Activated T-cell treated with anti-CD3 and anti-CD28 coated beads for 24 hours (primary cell): ENCODE measurements around the gene APBA2.

ENCODE experiments used
- DNase-seq: peaks from one replicate; pipeline ENCODE4 v3.0.0-alpha.2; 2020; ENCODE audit warnings: low read depth

The APBA2 gene

DNA sequence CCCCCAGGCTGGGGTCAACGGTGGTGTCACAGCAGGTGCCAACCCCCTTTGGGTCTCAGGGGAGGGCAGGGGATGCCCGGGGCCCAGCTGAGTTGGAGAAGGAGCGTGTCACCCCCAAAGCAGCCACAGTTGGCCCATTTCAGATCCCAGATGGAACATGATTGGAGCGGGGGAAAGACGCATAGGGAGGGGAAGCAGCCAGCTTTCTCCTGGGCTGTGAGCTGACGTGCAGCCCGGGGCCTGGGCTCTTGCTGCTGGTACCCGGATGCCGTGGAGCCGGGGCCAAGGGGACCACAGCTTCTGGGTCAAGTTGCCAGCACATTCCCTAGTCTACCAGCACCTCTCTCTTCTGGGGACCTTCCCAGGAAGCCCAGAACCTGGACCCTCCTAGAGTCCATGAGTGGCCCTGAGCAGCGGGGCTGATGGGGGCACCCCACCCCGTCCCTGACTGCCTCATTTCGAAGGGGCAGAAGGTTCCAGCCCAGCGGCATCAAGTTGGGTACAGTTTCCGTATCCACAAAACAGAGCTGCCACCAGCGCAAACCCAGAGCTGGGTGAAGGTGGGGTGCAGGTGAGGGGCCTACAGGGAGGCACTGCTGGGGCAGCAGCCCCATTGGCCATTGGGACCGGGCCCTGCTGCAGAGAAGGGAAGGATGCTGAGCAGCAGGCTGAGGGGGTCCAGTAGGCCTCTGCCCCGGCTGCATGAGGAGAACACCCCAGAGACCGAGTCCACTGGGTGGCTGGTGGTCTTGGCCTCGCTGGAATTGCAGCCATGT, 235.0 kb downstream of the APBA2 start:
- no peak for DNase-seq

DNA sequence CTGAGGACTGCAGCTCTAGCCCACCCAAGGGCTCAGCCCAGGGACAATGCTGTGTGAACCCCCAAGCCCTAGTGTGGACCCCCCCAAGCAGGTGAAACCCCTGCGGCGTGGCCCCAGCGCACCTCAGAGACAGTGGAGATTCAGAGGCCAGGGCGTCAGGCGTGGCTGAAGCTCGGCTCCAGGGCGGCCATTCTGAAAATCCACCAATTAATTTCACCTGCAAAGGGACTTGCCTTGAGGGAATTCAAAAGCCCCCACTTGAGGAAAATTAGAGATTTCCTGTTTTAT, 235.5 kb downstream of the APBA2 start:
- no peak for DNase-seq

GRCh38 chr15:29121907-29122306, 236.1 kb downstream of the APBA2 start:
- no peak for DNase-seq

DNA sequence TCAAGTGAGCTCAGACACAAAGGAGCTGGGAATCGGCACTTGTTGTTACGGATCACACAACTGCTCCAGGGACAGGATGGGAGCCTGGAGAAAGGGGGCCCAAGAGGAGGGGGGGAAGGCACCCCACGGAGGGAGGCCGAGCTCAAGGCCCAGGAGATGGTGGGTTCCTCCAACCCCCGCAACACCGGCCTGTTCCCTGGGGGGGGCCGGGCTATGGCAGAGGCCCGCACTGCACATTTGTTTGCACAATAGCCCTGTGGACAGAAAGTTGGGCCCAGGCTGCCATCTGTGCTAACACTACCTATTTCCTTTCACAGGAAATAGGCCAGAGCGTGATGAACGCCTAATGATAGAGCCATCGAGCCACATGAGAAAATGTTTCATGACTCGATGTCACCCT, 236.7 kb downstream of the APBA2 start:
- DNase-seq, result no peak

- no peak for DNase-seq
Observed at GRCh38 chr15:29123171-29123570, 237.4 kb downstream of the APBA2 start.

GRCh38 chr15:29123991-29124390, 238.2 kb downstream of the APBA2 start:
- DNase-seq, result no peak

DNA sequence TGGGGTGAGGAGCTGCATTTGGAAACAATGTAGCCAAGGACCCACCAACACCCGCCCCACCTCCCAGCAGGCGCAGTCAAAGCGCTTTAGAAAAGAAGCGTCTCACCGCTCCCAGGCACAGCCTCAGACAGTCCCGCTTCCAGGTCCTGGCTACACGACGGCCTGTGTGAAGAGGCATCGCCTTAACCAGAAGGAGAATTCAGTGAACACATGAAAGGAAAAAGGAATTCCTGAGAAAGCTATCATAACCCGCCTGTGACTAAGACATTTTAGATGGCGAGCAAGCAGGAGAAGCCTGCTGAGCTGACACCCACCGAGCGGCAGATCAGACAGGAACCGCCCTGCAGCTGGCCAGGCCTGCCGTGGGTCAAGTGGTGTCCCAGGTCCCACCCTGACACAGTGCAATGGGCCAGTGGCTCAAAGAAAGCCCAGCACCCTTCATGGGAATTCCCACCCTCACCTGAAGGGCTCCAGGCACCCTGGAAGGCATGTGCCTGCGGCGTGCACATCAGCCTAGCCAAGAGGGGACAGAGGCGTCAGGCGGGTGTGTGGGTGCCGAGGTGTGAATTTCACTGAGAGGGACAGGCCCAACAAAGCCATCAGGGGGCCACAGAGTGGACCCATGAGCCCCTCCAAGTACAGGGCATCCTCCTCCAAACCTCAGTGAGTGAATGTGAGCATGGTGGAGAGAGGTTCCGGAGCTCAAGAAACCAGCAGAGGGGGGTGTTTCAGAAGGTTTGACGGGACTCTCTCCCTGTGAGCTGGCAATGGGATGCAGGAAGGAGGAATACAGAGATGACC, 239.0 kb downstream of the APBA2 start:
- no peak for DNase-seq

- DNase-seq, result no peak
Observed at GRCh38 chr15:29125382-29126207, 239.8 kb downstream of the APBA2 start.

DNA sequence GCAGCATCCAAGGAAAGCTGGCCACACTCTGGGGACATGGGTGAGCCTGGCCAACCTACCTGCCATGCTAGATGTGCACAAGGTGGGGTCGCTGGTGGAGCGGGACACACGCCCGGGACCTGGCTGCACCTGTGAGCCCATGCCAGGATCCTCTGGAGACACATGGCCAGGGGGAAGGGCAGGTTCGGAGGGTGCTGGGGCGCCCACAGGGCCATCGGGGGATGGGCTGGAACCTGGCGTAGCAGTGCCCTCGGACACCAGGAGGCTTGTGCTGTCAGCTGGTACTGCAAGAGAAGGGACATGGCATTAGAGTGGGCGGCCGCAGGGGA, 240.4 kb downstream of the APBA2 start:
- DNase-seq, result no peak

DNA sequence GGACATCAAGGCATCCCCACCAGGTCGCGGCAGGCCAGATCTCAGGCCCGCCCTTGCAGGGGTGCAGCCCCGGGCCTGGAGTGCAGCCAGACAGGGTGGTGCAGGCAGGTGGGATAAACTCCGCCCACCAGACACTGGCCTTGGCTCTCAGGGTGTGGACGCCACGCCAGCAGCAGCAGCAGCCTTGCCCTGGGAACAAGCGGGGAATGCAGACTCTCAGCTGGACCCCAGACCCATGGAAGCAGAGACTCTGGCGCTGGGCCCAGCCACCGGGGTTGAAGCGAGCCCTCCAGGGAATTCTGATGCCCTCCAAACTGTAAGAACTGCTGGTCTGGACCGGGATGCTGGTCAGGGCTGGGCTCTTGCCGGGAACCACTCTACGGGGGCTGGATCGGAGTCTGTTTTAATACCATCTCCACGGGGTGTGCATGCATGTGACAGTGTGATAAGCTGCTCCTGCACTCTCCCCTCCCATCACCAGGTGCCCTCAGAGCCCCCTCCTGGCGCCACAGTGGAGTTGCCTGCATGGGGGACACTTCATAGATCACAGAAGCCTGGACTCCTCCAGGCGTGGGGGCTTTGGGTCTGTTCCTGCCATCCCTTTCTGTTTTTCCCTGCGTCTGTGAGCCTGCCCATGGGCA, 241.2 kb downstream of the APBA2 start:
- DNase-seq, result no peak

GRCh38 chr15:29127506-29128430, 242.0 kb downstream of the APBA2 start:
- no peak for DNase-seq

DNA sequence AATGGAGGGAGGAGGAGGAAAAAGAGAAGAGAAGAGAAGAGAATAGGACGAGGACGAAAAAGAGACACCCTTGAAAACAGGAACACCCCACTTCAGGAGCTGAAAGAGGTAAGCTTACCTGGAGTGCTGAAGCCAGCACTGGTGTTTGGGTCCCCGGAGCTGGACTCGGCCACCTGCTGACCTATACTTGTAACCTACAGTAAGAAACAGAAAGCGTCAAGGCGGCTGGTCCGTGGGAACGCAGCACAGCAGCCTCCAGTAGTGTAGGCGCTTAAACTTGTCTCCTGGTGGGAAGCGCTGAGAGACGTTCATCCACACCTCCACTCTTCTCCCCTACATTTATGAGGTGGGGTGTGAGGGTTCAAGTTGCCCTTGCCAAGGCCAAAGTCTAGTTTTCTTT, 242.9 kb downstream of the APBA2 start:
- DNase-seq, result no peak

GRCh38 chr15:29129221-29129620, 243.4 kb downstream of the APBA2 start:
- DNase-seq, result no peak

- DNase-seq, result no peak
Observed at GRCh38 chr15:29129926-29130325, 244.2 kb downstream of the APBA2 start.

GRCh38 chr15:29130476-29130875, 244.7 kb downstream of the APBA2 start:
- DNase-seq, result no peak

DNA sequence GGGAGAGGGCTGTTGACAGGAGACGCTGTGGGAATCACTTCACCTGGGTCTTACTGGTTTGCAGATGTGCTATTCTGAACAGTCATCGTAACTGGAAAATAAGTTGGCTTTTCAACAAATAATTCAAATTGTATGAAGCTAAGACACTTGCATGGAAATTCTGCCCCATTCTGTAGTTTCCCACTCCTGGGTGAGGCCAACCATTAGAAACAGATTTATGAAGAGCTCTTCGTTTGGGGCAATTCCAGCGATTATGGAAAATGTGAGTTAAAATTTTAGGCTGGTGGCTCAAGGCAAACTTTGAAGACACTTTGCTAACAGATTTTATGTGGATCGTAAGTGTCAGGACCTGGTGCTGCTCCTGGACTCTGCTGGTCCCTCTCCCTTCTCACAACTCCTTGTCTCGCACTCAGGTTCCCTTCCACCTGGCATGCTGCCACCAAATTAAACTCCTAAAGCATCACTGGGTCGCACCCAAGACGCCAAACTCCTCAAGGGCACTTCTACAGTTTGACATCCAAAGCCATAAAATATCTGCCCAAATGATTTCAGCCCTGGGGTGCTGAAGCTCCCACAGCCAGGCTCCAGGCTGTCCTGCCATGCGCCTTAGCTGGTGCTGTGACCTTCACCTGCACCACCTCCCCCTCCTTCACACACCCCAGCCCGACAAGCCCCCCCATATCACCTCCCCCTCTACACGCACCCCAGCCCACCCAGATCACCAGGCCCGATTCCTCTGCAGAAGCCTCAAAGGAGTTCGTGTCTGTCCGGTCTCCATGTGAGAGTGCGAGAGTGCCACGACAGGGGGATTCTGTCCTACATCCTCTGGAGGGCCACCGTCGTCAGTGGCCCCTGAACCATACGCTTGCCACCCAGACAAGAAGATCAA, 245.4 kb downstream of the APBA2 start:
- DNase-seq, result no peak

DNA sequence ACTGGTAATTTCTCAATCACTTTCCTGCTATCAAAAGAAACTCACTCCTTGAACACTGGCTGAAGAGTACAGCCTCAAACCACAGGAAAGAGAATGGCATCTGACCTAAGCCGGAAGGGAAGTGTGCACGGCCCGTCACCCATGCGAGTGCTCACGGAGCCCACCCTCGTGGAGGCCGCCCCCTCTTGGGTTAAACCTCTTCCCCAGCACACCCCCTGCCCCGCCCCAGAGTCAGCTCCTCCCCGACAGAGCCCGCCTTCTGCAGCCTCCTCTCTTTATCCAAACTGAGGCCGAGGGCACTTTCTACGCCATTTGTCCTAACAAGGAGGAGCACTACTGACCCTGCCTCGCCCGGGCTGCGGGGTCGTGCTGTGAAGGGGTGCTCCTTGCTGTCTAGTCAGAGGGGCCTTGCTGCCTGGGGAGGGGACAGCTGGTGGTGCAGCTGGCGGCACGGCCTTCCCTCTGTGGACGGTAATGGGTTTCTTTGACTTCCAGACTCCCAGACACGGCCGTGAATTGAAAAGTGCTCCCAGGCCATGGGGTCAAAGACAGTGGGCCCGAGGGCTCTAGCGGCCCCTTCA, 246.2 kb downstream of the APBA2 start:
- DNase-seq, result no peak

- no peak for DNase-seq
Observed at GRCh38 chr15:29132735-29133181, 247.0 kb downstream of the APBA2 start.

DNA sequence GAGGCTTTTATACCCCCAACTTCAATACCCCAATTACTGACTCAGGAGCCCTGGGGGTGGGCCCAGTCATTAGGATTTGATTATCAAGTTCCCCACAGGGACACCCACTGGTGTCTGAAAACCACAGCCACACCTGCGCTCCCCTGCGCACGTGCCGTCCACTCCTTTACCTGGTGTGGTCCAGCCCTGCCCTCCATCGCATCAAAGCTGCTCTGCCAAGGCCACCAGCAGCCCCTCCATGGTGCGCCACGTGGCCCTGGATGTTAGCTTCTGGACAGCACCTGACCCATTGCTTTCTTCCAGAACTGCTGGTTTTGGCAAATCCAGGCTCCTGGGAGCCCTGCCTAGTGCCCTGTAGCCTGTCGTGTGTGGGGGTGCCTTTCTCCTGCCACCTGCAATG, 247.5 kb downstream of the APBA2 start:
- DNase-seq, result no peak

- DNase-seq, result no peak
Observed at GRCh38 chr15:29133791-29134190, 248.0 kb downstream of the APBA2 start.
